ENCODE results near the gene RHCE.
"Not testable (repeated sequence)": the region's sequence is repeated elsewhere in the genome, so short reads cannot be mapped to it uniquely, and the experiment has no call there.

RHCE gene

GRCh38 chr1:25432749-25433388 lies 12.2 kb upstream of the RHCE start:
- DNase-seq (ENCODE audit: low read depth): no peak

GRCh38 chr1:25431955-25432719 lies 11.5 kb upstream of the RHCE start:
- DNase-seq (ENCODE audit: low read depth): peak; percentile 18

GRCh38 chr1:25430967-25431881 lies 10.6 kb upstream of the RHCE start:
- DNase-seq (ENCODE audit: low read depth): no peak

GRCh38 chr1:25430073-25430966 lies 9.7 kb upstream of the RHCE start, which contains the start of gene MACO1:
Gene MACO1, plus strand, starts transcription at chr1:25430897. Its CDS starts 202 bp downstream, at chr1:25431099.
- DNase-seq (ENCODE audit: low read depth): peak; percentile 94

GRCh38 chr1:25428475-25429166 lies 8.0 kb upstream of the RHCE start:
- no peak for DNase-seq (ENCODE audit: low read depth)

- peak; percentile 23 for DNase-seq (ENCODE audit: low read depth)
Observed at GRCh38 chr1:25427696-25428095, 7.1 kb upstream of the RHCE start.

GRCh38 chr1:25425098-25426085 lies 4.8 kb upstream of the RHCE start:
- peak; percentile 18 for DNase-seq (ENCODE audit: low read depth)

GRCh38 chr1:25423206-25423605 lies 2.6 kb upstream of the RHCE start:
- not testable (repeated sequence) for DNase-seq (ENCODE audit: low read depth)

- DNase-seq (ENCODE audit: low read depth): not testable (repeated sequence)
Observed at GRCh38 chr1:25419339-25419738, 1.3 kb downstream of the RHCE start.

- not testable (repeated sequence) for DNase-seq (ENCODE audit: low read depth)
Observed at GRCh38 chr1:25417280-25417679, 3.3 kb downstream of the RHCE start.

GRCh38 chr1:25414578-25414977 lies 6.0 kb downstream of the RHCE start:
- DNase-seq (ENCODE audit: low read depth): not testable (repeated sequence)

GRCh38 chr1:25414157-25414556 lies 6.5 kb downstream of the RHCE start:
- not testable (repeated sequence) for DNase-seq (ENCODE audit: low read depth)

GRCh38 chr1:25412872-25413623 lies 7.6 kb downstream of the RHCE start:
- DNase-seq (ENCODE audit: low read depth): not testable (repeated sequence)

- DNase-seq (ENCODE audit: low read depth): not testable (repeated sequence)
Observed at GRCh38 chr1:25409641-25410427, 10.8 kb downstream of the RHCE start.

- not testable (repeated sequence) for DNase-seq (ENCODE audit: low read depth)
Observed at GRCh38 chr1:25405731-25406305, 14.8 kb downstream of the RHCE start.

GRCh38 chr1:25402947-25403803 lies 17.4 kb downstream of the RHCE start:
- DNase-seq (ENCODE audit: low read depth): not testable (repeated sequence)
